Testis (tissue), 3 donors: ENCODE results near the gene C3orf85. TPM values are rescaled to one million over a fixed set of nuclear protein-coding genes. Genes with fewer than 3 reads are reported as not detected.

Source experiments
- DNase-seq: peaks from one replicate; pipeline ENCODE4 v3.0.0-alpha.2; 2019
- H3K27ac ChIP-seq, 2 donors: fragments of 200-600 bp; sonication (generic); one replicate each; pipeline ENCODE4 v1.5.1; 2019
- H3K27me3 ChIP-seq: fragments of 200-600 bp; sonication (generic); one replicate; pipeline ENCODE4 v1.5.1; 2019
- H3K36me3 ChIP-seq: fragments of 200-600 bp; sonication (generic); one replicate; pipeline ENCODE4 v1.5.1; 2017; ENCODE audit warnings: low read depth; ENCODE audit errors: missing control alignments
- H3K4me1 ChIP-seq: fragments of 200-600 bp; sonication (generic); one replicate; pipeline ENCODE4 v1.5.1; 2019
- H3K4me3 ChIP-seq, 2 donors: fragments of 200-600 bp; sonication (generic); one replicate each; pipeline ENCODE4 v1.5.1; 2017 to 2019
- H3K9me3 ChIP-seq: fragments of 200-600 bp; sonication (generic); one replicate; pipeline ENCODE4 v1.5.1; 2017
- CTCF ChIP-seq, 3 experiments: fragments of 450-650 bp in 2 of 3; fragments of 200-600 bp in 1 of 3; sonication (generic) in 1 of 3; IDR thresholded peaks; one replicate each; pipeline ENCODE4 v1.5.1; 2016 to 2019; ENCODE audit warnings: antibody characterized with exemption in 3 of 3, mild to moderate bottlenecking in 2 of 3, moderate library complexity in 1 of 3
- POLR2A ChIP-seq: fragments of 450-650 bp; IDR thresholded peaks from one replicate; pipeline ENCODE4 v1.6.1; 2017; ENCODE audit warnings: antibody characterized with exemption, mild to moderate bottlenecking, moderate library complexity
- WGBS, 2 donors: methylation state at CpG; one replicate each; pipeline ENCODE4 v1.1.5; 2018; 5-methylcytosine and 5-hydroxymethylcytosine counted together
- intact Hi-C: fragments of 100-400 bp; cut with DNase I; formaldehyde crosslinking; loops from one replicate; pipeline ENCODE4 v1.15.1; 2023; ENCODE audit warnings: low total_unique reads
- polyA plus RNA-seq: library from polyadenylated mRNA; stranded (reverse); fragments of 350-450 nt; fragmentation: Illumina TruSeq; extraction: RNeasy Lipid Tissue Mini Kit (QIAGEN cat#74804); gene quantifications from one replicate; pipeline ENCODE4 v1.2.3, GENCODE V29; 2014; ENCODE audit warnings: low read depth, low replicate concordance; ENCODE audit not compliant: insufficient read depth
- total RNA-seq, 2 donors: library from RNA; depleted of rRNA; stranded (reverse); fragments of >200 nt; gene quantifications; one replicate each; pipeline ENCODE4 v1.2.3, GENCODE V29; 2016

Gene C3orf85
- total and polyA plus RNA-seq, 3 donors from 2014 or later = 2.2 TPM; not detected in 2

- no peaks in the 10 kb centered on the region for H3K9me3 ChIP-seq
- intact Hi-C loops = no loop called here
- WGBS, 2 donors = 81 to 83% methylated on average over 5 of the region's 5 CpGs
- no peaks in the 10 kb centered on the region for H3K27me3 ChIP-seq
- H3K27ac ChIP-seq = no peak overlapping the region
- no peak for DNase-seq
- no peaks in the 10 kb centered on the region for H3K36me3 ChIP-seq
- H3K4me1 ChIP-seq = no peaks in the 10 kb centered on the region
- no peak overlapping the region for H3K4me3 ChIP-seq
- TF ChIP-seq POLR2A = no peak
- no peak for TF ChIP-seq CTCF (IDR thresholded peaks at IDR 0.05)
These were observed 38.4 kb upstream of the C3orf85 start for GRCh38 chr3:109098079-109098644.

DNA sequence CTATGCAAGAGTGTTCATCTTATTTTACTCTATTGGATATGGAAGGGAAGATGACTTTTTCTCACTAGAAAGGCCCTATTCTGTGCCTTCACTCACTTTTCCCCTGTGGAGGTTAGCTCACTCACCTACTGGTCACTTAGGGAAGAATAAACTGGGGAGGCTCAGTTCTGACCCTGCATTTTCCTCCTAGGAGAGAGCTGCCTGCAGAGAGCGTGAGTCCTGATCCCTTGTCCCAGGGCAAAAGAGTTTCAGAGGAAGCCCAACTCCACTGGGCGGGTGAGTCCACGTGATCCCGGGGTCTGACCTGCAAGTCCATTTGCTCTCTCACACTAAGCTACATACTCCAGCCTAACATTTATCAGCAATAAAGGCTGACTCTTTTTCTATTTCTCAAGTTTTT is 26.9 kb upstream of the C3orf85 start:
- H3K4me3 ChIP-seq = no peak overlapping the region
- H3K27me3 ChIP-seq = no peaks in the 10 kb centered on the region
- no peak for TF ChIP-seq POLR2A
- no peak for TF ChIP-seq CTCF (IDR thresholded peaks at IDR 0.05)
- no peaks in the 10 kb centered on the region for H3K9me3 ChIP-seq
- no peaks in the 10 kb centered on the region for H3K36me3 ChIP-seq
- DNase-seq = no peak
- intact Hi-C loops = no loop called here
- H3K27ac ChIP-seq = no peak overlapping the region
- no peaks in the 10 kb centered on the region for H3K4me1 ChIP-seq
- WGBS, 2 donors = 95 to 96% methylated on average over 4 of the region's 4 CpGs

- peak; percentile 67 for DNase-seq
- WGBS, 2 donors = 54 to 59% methylated on average over 4 of the region's 4 CpGs
- H3K9me3 ChIP-seq = no peaks in the 10 kb centered on the region
- no peaks in the 10 kb centered on the region for H3K4me1 ChIP-seq
- H3K36me3 ChIP-seq = no peaks in the 10 kb centered on the region
- no peak for TF ChIP-seq CTCF (IDR thresholded peaks at IDR 0.05)
- TF ChIP-seq POLR2A = no peak
- H3K4me3 ChIP-seq = no peak overlapping the region
- intact Hi-C loops = no loop called here
- H3K27me3 ChIP-seq = no peaks in the 10 kb centered on the region
- no peak overlapping the region for H3K27ac ChIP-seq
These were observed 23.4 kb upstream of the C3orf85 start for GRCh38 chr3:109112946-109113760.

DNA sequence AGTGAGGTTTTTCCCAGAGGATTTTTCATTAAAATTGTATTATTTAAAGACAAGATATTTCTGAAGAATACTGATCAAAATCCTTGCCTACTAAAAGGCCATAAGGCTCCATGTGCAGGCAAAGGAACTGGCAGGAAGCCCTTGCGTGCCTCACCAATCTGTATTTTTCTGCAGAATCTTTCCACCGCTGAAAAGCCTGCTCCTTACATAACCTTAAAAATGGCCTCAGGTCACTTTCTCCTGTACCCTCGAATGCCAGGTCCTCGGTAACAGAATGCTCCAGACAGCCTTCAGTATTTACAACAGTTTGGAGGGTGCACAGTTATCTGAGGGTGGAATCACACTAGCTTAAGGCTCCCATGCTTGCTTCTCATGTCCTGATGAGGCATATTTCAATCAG is 21.8 kb upstream of the C3orf85 start:
- intact Hi-C loops = no loop called here
- no peaks in the 10 kb centered on the region for H3K27me3 ChIP-seq
- no peaks in the 10 kb centered on the region for H3K9me3 ChIP-seq
- no peaks in the 10 kb centered on the region for H3K36me3 ChIP-seq
- no peaks in the 10 kb centered on the region for H3K4me1 ChIP-seq
- no peak overlapping the region for H3K27ac ChIP-seq
- no peak overlapping the region for H3K4me3 ChIP-seq
- TF ChIP-seq POLR2A (no peak), CTCF (IDR thresholded peaks at IDR 0.05) (no peak)
- 82 to 84% methylated on average over 4 of the region's 4 CpGs for WGBS, 2 donors
- DNase-seq = no peak
